ENCODE results near the gene FAM200A.
"Not testable (repeated sequence)": the region's sequence is repeated elsewhere in the genome, so short reads cannot be mapped to it uniquely, and the experiment has no call there.

DNA sequence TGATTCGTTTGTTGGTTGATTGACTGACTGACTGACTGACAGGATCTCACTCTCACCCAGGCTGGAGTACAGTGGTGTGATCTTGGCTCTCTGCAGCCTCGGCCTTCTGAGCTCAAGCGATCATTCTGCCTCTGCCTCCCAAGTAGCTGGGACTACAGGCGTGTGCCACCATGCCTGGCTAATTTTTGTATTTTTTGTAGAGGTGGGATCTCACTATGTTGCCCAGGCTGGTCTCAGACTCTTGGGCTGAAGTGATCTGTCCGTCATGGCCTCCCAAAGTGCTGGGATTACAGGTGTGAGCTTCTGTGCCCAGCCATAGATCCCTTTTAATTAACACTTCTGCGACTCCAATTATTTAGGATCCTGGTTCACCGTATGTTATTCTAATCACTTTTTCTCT is 16.9 kb upstream of the FAM200A start:
- TF ChIP-seq, protein P1, sequence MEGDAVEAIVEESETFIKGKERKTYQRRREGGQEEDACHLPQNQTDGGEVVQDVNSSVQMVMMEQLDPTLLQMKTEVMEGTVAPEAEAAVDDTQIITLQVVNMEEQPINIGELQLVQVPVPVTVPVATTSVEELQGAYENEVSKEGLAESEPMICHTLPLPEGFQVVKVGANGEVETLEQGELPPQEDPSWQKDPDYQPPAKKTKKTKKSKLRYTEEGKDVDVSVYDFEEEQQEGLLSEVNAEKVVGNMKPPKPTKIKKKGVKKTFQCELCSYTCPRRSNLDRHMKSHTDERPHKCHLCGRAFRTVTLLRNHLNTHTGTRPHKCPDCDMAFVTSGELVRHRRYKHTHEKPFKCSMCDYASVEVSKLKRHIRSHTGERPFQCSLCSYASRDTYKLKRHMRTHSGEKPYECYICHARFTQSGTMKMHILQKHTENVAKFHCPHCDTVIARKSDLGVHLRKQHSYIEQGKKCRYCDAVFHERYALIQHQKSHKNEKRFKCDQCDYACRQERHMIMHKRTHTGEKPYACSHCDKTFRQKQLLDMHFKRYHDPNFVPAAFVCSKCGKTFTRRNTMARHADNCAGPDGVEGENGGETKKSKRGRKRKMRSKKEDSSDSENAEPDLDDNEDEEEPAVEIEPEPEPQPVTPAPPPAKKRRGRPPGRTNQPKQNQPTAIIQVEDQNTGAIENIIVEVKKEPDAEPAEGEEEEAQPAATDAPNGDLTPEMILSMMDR (IDR thresholded peaks at IDR 0.05; ENCODE audit: low read depth, low read length), result not testable (repeated sequence)
- TF ChIP-seq EZH2phosphoT487 (IDR thresholded peaks at IDR 0.05; ENCODE audit: low read depth), result not testable (repeated sequence)

Measured in OCI-LY3 (cell line).